H9 (cell line): ENCODE measurements around the gene ACBD5. TPM values are rescaled to one million over a fixed set of nuclear protein-coding genes. Genes with fewer than 3 reads are reported as not detected.

Source experiments
- DNase-seq: peaks from one replicate; pipeline ENCODE4 v3.0.0-alpha.2; 2017
- H2AFZ ChIP-seq: one replicate; pipeline ENCODE4 v1.6.1; 2013; ENCODE audit warnings: mild to moderate bottlenecking, low read length, control low read depth, moderate library complexity
- H2AK5ac ChIP-seq: 2 replicates; pipeline ENCODE4 v1.6.1; 2013; ENCODE audit warnings: low read length, control low read depth, mixed read lengths; ENCODE audit not compliant: insufficient read length
- H2BK120ac ChIP-seq: one replicate; pipeline ENCODE4 v1.6.1; 2013; ENCODE audit warnings: low read depth, mild to moderate bottlenecking, low read length, control low read depth, inconsistent platforms; ENCODE audit not compliant: poor library complexity, severe bottlenecking
- H2BK12ac ChIP-seq: 2 replicates; pipeline ENCODE4 v1.6.1; 2013; ENCODE audit warnings: low read length, control low read depth, mixed read lengths, low read depth; ENCODE audit not compliant: insufficient read length
- H2BK15ac ChIP-seq: 2 replicates; pipeline ENCODE4 v1.6.1; 2013; ENCODE audit warnings: low read depth, low read length, control low read depth
- H2BK20ac ChIP-seq: one replicate; pipeline ENCODE4 v1.6.1; 2013; ENCODE audit warnings: low read depth, mild to moderate bottlenecking, low read length, control low read depth, inconsistent platforms; ENCODE audit not compliant: poor library complexity, severe bottlenecking
- H2BK5ac ChIP-seq: 2 replicates; pipeline ENCODE4 v1.6.1; 2013; ENCODE audit warnings: low read length, control low read depth, mixed read lengths; ENCODE audit not compliant: insufficient read length
- H3K14ac ChIP-seq: 2 replicates; pipeline ENCODE4 v1.6.1; 2013; ENCODE audit warnings: low read length, control low read depth; ENCODE audit not compliant: insufficient read depth
- H3K18ac ChIP-seq: 2 replicates; pipeline ENCODE4 v1.6.1; 2013; ENCODE audit warnings: low read depth, mild to moderate bottlenecking, mixed read lengths, low read length, control low read depth; ENCODE audit not compliant: insufficient read length
- H3K23ac ChIP-seq: 2 replicates; pipeline ENCODE4 v1.6.1; 2013; ENCODE audit warnings: low read length, control low read depth, mixed read lengths, low read depth; ENCODE audit not compliant: insufficient read length
- H3K23me2 ChIP-seq: 2 replicates; pipeline ENCODE4 v1.6.1; 2013; ENCODE audit warnings: low read depth, mild to moderate bottlenecking, mixed read lengths, low read length, control low read depth; ENCODE audit not compliant: insufficient read length, poor library complexity, severe bottlenecking
- H3K27ac ChIP-seq: 2 replicates; pipeline ENCODE4 v1.5.1; 2013; ENCODE audit warnings: low read length, control low read depth, mixed read lengths, low read depth; ENCODE audit not compliant: insufficient read length
- H3K27me3 ChIP-seq: 2 replicates; pipeline ENCODE4 v1.6.1; 2013; ENCODE audit warnings: low read length, control low read depth, inconsistent platforms; ENCODE audit not compliant: insufficient read depth
- H3K4ac ChIP-seq: 2 replicates; pipeline ENCODE4 v1.6.1; 2013; ENCODE audit warnings: low read depth, mild to moderate bottlenecking, control low read depth, inconsistent platforms, low read length, moderate library complexity
- H3K4me1 ChIP-seq: 2 replicates; pipeline ENCODE4 v1.6.1; 2013; ENCODE audit warnings: low read length, control low read depth, inconsistent platforms; ENCODE audit not compliant: insufficient read depth
- H3K4me2 ChIP-seq: 2 replicates; pipeline ENCODE4 v1.6.1; 2013; ENCODE audit warnings: low read length, control low read depth, mixed read lengths; ENCODE audit not compliant: insufficient read length, insufficient read depth
- H3K56ac ChIP-seq: 2 replicates; pipeline ENCODE4 v1.6.1; 2013; ENCODE audit warnings: low read depth, mild to moderate bottlenecking, mixed read lengths, low read length, control low read depth; ENCODE audit not compliant: insufficient read length
- H3K79me1 ChIP-seq: 2 replicates; pipeline ENCODE4 v1.6.1; 2013; ENCODE audit warnings: low read depth, mild to moderate bottlenecking, moderate library complexity, low read length, control low read depth, inconsistent platforms; ENCODE audit not compliant: insufficient read depth, poor library complexity, severe bottlenecking
- H3K79me2 ChIP-seq: 2 replicates; pipeline ENCODE4 v1.6.1; 2013; ENCODE audit warnings: low read length, control low read depth, inconsistent platforms; ENCODE audit not compliant: insufficient read depth
- H3K9ac ChIP-seq: 2 replicates; pipeline ENCODE4 v1.6.1; 2013; ENCODE audit warnings: low read length, control low read depth, mixed read lengths; ENCODE audit not compliant: insufficient read length; ENCODE audit errors: extremely low read depth
- H3K9me3 ChIP-seq: one replicate; pipeline ENCODE4 v1.6.1; 2013; ENCODE audit warnings: low read depth, low read length, inconsistent platforms; ENCODE audit not compliant: control insufficient read depth
- H3T11ph ChIP-seq: one replicate; pipeline ENCODE4 v1.6.1; 2013; ENCODE audit warnings: mild to moderate bottlenecking, low read length, control low read depth, inconsistent platforms
- H4K20me1 ChIP-seq: one replicate; pipeline ENCODE4 v1.6.1; 2013; ENCODE audit not compliant: control insufficient read depth, insufficient read length, insufficient read depth
- H4K5ac ChIP-seq: 2 replicates; pipeline ENCODE4 v1.6.1; 2013; ENCODE audit warnings: low read depth, mild to moderate bottlenecking, mixed read lengths, low read length, control low read depth; ENCODE audit not compliant: insufficient read length
- H4K8ac ChIP-seq: replicated peaks from 2 replicates; pipeline ENCODE4 v1.6.1; 2013; ENCODE audit warnings: low read length, control low read depth, mixed read lengths, low read depth; ENCODE audit not compliant: insufficient read length
- H4K91ac ChIP-seq: 2 replicates; pipeline ENCODE4 v1.6.1; 2013; ENCODE audit warnings: low read depth, mild to moderate bottlenecking, moderate library complexity, mixed read lengths, low read length, control low read depth; ENCODE audit not compliant: insufficient read length
- H3K27ac Mint-ChIP-seq, 3 experiments: 2 replicates in 2 of 3; 3 replicates in 1 of 3; pipeline ENCODE4 v1.8.0; 2020 to 2021; ENCODE audit warnings: mixed read lengths in 3 of 3, mild to moderate bottlenecking in 1 of 3, moderate library complexity in 1 of 3
- H3K27me3 Mint-ChIP-seq: 2 replicates; pipeline ENCODE4 v1.8.0; 2021; ENCODE audit warnings: low read depth, mild to moderate bottlenecking, moderate library complexity, mixed read lengths
- H3K36me3 Mint-ChIP-seq, 3 experiments: 2 replicates in 2 of 3; 3 replicates in 1 of 3; pipeline ENCODE4 v1.8.0; 2020 to 2021; ENCODE audit warnings: low read depth in 3 of 3, mixed read lengths in 3 of 3; ENCODE audit not compliant: insufficient read depth in 1 of 3
- H3K4me1 Mint-ChIP-seq, 2 experiments: 2 replicates each; pipeline ENCODE4 v1.8.0; 2020; ENCODE audit warnings: mixed read lengths in 2 of 2
- H3K4me3 Mint-ChIP-seq, 2 experiments: 2 replicates in 1 of 2; 3 replicates in 1 of 2; pipeline ENCODE4 v1.8.0; 2020 to 2021; ENCODE audit warnings: mild to moderate bottlenecking in 2 of 2, mixed read lengths in 2 of 2, moderate library complexity in 1 of 2
- H3K9me3 Mint-ChIP-seq, 2 experiments: 2 replicates in 1 of 2; 3 replicates in 1 of 2; pipeline ENCODE4 v1.8.0; 2020; ENCODE audit warnings: mild to moderate bottlenecking in 2 of 2, mixed read lengths in 2 of 2, moderate library complexity in 1 of 2
- CTCF ChIP-seq: fragments of 200-600 bp; sonication (generic); conservative IDR thresholded peaks from 3 replicates; pipeline ENCODE4 v1.8.0; 2021; ENCODE audit warnings: antibody characterized with exemption, mild to moderate bottlenecking
- WGBS: extraction: QIAGEN DNeasy Blood & Tissue Kit; methylation state at CpG from one replicate; pipeline ENCODE4 v1.1.7; 2013; ENCODE audit warnings: missing lambda C conversion rate, low lambda C conversion rate, mixed read lengths; ENCODE audit not compliant: insufficient read length; ENCODE audit errors: extremely low coverage; 5-methylcytosine and 5-hydroxymethylcytosine counted together
- long read RNA-seq: library from polyadenylated mRNA; unstranded; transcript quantifications from one replicate; pipeline ENCODE4 v2.0.0, GENCODE V29; 2020
- total RNA-seq: library from RNA; stranded (reverse); gene quantifications from 2 replicates; pipeline ENCODE4 v1.2.1, GENCODE V29; 2021

ACBD5 gene, protein sequence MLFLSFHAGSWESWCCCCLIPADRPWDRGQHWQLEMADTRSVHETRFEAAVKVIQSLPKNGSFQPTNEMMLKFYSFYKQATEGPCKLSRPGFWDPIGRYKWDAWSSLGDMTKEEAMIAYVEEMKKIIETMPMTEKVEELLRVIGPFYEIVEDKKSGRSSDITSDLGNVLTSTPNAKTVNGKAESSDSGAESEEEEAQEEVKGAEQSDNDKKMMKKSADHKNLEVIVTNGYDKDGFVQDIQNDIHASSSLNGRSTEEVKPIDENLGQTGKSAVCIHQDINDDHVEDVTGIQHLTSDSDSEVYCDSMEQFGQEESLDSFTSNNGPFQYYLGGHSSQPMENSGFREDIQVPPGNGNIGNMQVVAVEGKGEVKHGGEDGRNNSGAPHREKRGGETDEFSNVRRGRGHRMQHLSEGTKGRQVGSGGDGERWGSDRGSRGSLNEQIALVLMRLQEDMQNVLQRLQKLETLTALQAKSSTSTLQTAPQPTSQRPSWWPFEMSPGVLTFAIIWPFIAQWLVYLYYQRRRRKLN
- total RNA-seq, result 14.2 and 15.8 TPM in 2 replicates
- long read RNA-seq, full-length matches to known transcripts, result 28 of 80 reads
- long read RNA-seq, partial matches to known transcripts, result 29 of 80 reads
- long read RNA-seq, other reads (novel, unspliced or antisense), result 23 of 80 reads

DNA sequence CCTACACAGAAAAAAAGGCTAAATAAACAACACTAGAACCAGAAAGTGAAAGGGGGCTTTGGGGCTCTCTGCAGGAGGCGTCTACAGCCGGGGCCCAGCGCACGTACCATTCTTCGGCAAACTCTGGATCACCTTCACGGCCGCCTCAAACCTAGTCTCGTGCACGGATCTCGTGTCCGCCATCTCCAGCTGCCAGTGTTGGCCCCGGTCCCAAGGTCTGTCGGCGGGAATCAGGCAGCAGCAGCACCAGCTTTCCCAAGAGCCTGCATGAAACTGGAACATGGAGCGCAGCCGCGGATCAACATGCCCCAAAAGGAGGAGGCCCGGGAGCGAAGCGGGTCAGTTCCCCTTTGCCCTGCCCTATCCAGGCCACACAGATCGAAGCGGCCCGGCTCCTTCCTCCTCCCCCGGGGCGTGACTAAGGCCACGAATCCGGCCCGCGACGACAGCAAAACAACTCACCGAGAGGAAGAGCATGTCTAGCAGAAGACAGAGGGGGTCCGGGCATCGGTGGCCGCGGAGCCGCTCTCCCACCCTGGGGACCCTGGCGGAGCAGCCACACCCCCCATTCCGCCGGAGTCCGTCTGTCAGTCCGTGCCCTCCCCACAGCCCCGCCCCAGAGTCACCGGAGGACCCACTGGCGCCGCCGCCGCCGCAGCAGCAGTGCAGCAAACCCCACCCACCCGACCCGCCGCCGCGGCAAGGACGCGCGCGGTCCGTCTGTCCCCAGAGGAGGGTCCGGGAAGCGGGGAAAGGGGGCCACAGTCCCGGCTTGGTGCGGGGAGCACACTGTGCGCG lies at the start of gene ACBD5:
Gene ACBD5, minus strand, starts transcription at position 586 of the 798 bp plus-strand sequence. Its CDS starts 109 bp downstream, at position 477.
- no CpG with 5 or more reads among the region's 64 CpGs for whole genome bisulfite sequencing
- peak; percentile 84 for DNase-seq
- H3K9me3 Mint-ChIP-seq, result no peaks in the 10 kb centered on the region

More for the DNA sequence above, at the start of gene ACBD5:
- Histone ChIP-seq H3K18ac (peak within 1 kb of the TSS; percentile 76), H4K5ac (no peak within 1 kb of the TSS), H2AK5ac (no peak within 1 kb of the TSS), H2BK5ac (no peak within 1 kb of the TSS), H3K14ac (no peak within 1 kb of the TSS; the same call in 1 of the 2 replicates), H2BK20ac (no peak within 1 kb of the TSS), H2BK120ac (no peak within 1 kb of the TSS), H3T11ph (no peak within 1 kb of the TSS), H3K27me3 (no peaks in the 10 kb centered on the region), H4K20me1 (no peaks in the 10 kb centered on the region), H2BK15ac (no peak within 1 kb of the TSS), H3K79me2 (no peaks in the 10 kb centered on the region), H3K23me2 (peaks cover 7% of the 10 kb centered on the region), H2BK12ac (no peak within 1 kb of the TSS), H2AFZ (no peak within 1 kb of the TSS), H3K4me2 (peak within 1 kb of the TSS; percentile 99), H3K9me3 (no peaks in the 10 kb centered on the region), H3K4ac (no peak within 1 kb of the TSS), H3K4me1 (no peaks in the 10 kb centered on the region), H3K23ac (no peak within 1 kb of the TSS), H4K91ac (no peak within 1 kb of the TSS), H3K79me1 (no peaks in the 10 kb centered on the region), H3K9ac (peak within 1 kb of the TSS; percentile 82), H3K27ac (peak within 1 kb of the TSS; percentile 72), H4K8ac (no peak within 1 kb of the TSS), H3K56ac (no peak within 1 kb of the TSS)
- H3K4me3 Mint-ChIP-seq, result peak within 1 kb of the TSS; percentile 85 to 90
- H3K36me3 Mint-ChIP-seq, result no peaks in the 10 kb centered on the region
- H3K4me1 Mint-ChIP-seq, result peaks cover 16 to 22% of the 10 kb centered on the region in 2 experiments
- H3K27ac Mint-ChIP-seq, result peak within 1 kb of the TSS; percentile 96 to 99 (median 98)
- TF ChIP-seq CTCF, result no peak
- no peaks in the 10 kb centered on the region for H3K27me3 Mint-ChIP-seq
